GM12878 (cell line): Measurements from ENCODE around the gene SNTN. TPM values are rescaled to one million over a fixed set of nuclear protein-coding genes. Genes with fewer than 3 reads are reported as not detected.

Experiments
- ATAC-seq: fragments of 200-7000 bp; cut with Tn5 transposase; 3 replicates; pipeline ENCODE4 v1.9.1; 2020; ENCODE audit warnings: mild to moderate bottlenecking, moderate library complexity
- BruUV-seq: library from RNA; stranded (reverse); fragments of 400-500 nt; replicated peaks from 2 replicates; lab custom pipeline; 2021; lab: Mats Ljungman, UMichigan
- CTCF ChIA-PET: fragments of 300-600 bp; sonication (Branson Sonifier 250); formaldehyde crosslinking; extraction: SDS; loops from one replicate; lab custom pipeline; 2021; ENCODE audit warnings: inconsistent platforms; lab: Yijun Ruan, JAX
- POLR2A ChIA-PET: fragments of 350-600 bp; formaldehyde crosslinking; extraction: SDS; loops from one replicate; lab custom pipeline; 2021; ENCODE audit warnings: inconsistent platforms; lab: Charles Lee
- RAD21 ChIA-PET: fragments of 300-600 bp; sonication (Branson Sonifier 250); formaldehyde crosslinking; loops from one replicate; lab custom pipeline; 2023; ENCODE audit warnings: antibody characterized with exemption; ENCODE audit not compliant: unreplicated experiment; lab: Charles Lee
- SMC1A ChIA-PET: fragments of 300-600 bp; sonication (Branson Sonifier 250); formaldehyde crosslinking; loops from one replicate; lab custom pipeline; 2023; ENCODE audit not compliant: unreplicated experiment, uncharacterized antibody; lab: Charles Lee
- DNase-seq: peaks from one replicate; pipeline ENCODE4 v3.0.0-alpha.2; 2011; ENCODE audit warnings: low read depth, low spot score
- FAIRE-seq: peaks from 3 replicates; lab custom pipeline; 2011; peaks lifted over from hg19 to GRCh38; lab: Jason Lieb, UNC
- H2AFZ ChIP-seq: 2 replicates; pipeline ENCODE4 v1.6.0; 2011; ENCODE audit warnings: low read depth, low read length, control low read depth; ENCODE audit not compliant: control insufficient read depth
- H3K27ac ChIP-seq: 2 replicates; pipeline ENCODE4 v1.5.1; 2011; ENCODE audit warnings: control low read depth; ENCODE audit not compliant: control insufficient read depth, insufficient read depth
- H3K27me3 ChIP-seq, 2 experiments: replicated peaks in 1 of 2; 2 replicates each; pipeline versions ENCODE4 v1.6.0 to v1.6.1; 2011; ENCODE audit warnings: low read length in 1 of 2; ENCODE audit not compliant: control insufficient read depth in 2 of 2, insufficient read depth in 2 of 2
- H3K36me3 ChIP-seq, 2 experiments: 2 replicates each; pipeline ENCODE4 v1.5.1; 2011; ENCODE audit warnings: low read length in 1 of 2; ENCODE audit not compliant: control insufficient read depth in 2 of 2, insufficient read depth in 2 of 2
- H3K4me1 ChIP-seq: 2 replicates; pipeline ENCODE4 v1.6.1; 2011; ENCODE audit warnings: mild to moderate bottlenecking, low read length, moderate library complexity, mixed read lengths; ENCODE audit not compliant: control insufficient read depth, insufficient read depth
- H3K4me2 ChIP-seq: 2 replicates; pipeline ENCODE4 v1.6.0; 2011; ENCODE audit warnings: control low read depth; ENCODE audit not compliant: control insufficient read depth, insufficient read depth
- H3K4me3 ChIP-seq: fragments of 200-600 bp; sonication (generic); 2 replicates; pipeline ENCODE4 v1.5.1; 2016
- H3K79me2 ChIP-seq: 2 replicates; pipeline ENCODE4 v1.6.0; 2011; ENCODE audit warnings: low read length; ENCODE audit not compliant: control insufficient read depth, insufficient read depth
- H3K9ac ChIP-seq: 2 replicates; pipeline ENCODE4 v1.8.0; 2011; ENCODE audit warnings: low read length, control low read depth, mixed read lengths; ENCODE audit not compliant: control insufficient read depth, insufficient read depth
- H3K9me3 ChIP-seq: replicated peaks from 3 replicates; pipeline ENCODE4 v1.5.1; 2011; ENCODE audit warnings: mild to moderate bottlenecking, low read length; ENCODE audit not compliant: control insufficient read depth, insufficient read depth
- H4K20me1 ChIP-seq: 2 replicates; pipeline ENCODE4 v1.6.0; 2011; ENCODE audit not compliant: control insufficient read depth, insufficient read depth
- ETV6 ChIP-seq, 2 experiments: fragments of 450-650 bp in 1 of 2; IDR thresholded peaks in 1 of 2; conservative IDR thresholded peaks in 1 of 2; 2 replicates each; pipeline ENCODE4 v1.6.1; 2014; ENCODE audit warnings: antibody characterized with exemption in 1 of 2, borderline replicate concordance in 1 of 2, low read depth in 1 of 2, mild to moderate bottlenecking in 1 of 2, moderate library complexity in 1 of 2
- IKZF1 ChIP-seq: fragments of 450-650 bp; conservative IDR thresholded peaks from 2 replicates; pipeline ENCODE4 v1.6.1; 2017; ENCODE audit warnings: antibody characterized with exemption, mild to moderate bottlenecking
- KLF5 ChIP-seq: fragments of 450-650 bp; IDR thresholded peaks from 2 replicates; pipeline ENCODE4 v1.6.1; 2014; ENCODE audit warnings: mild to moderate bottlenecking; ENCODE audit not compliant: partially characterized antibody
- PAX5 ChIP-seq: IDR thresholded peaks from 2 replicates; pipeline ENCODE4 v1.6.1; 2011; ENCODE audit warnings: low read depth, low read length, borderline replicate concordance
- RAD21 ChIP-seq: IDR thresholded peaks from 2 replicates; pipeline ENCODE4 v1.6.1; 2011; ENCODE audit warnings: mild to moderate bottlenecking, low read depth, low read length, moderate library complexity; ENCODE audit not compliant: insufficient read depth
- RUNX3 ChIP-seq: IDR thresholded peaks from 2 replicates; pipeline ENCODE4 v1.6.1; 2012; ENCODE audit warnings: low read length, inconsistent platforms
- SMC3 ChIP-seq: IDR thresholded peaks from 2 replicates; pipeline ENCODE4 v1.6.1; 2011; ENCODE audit warnings: low read length, improper control_type of control experiment, borderline replicate concordance
- TCF7 ChIP-seq: IDR thresholded peaks from 2 replicates; pipeline ENCODE4 v1.6.1; 2014; ENCODE audit warnings: antibody characterized with exemption, borderline replicate concordance
- YY1 ChIP-seq: IDR thresholded peaks from 2 replicates; pipeline ENCODE4 v1.6.1; 2011; ENCODE audit warnings: low read depth, mild to moderate bottlenecking, low read length
- WGBS: methylation state at CpG from one replicate; pipeline ENCODE4 v1.1.6; 2016; ENCODE audit warnings: low lambda C conversion rate; ENCODE audit not compliant: insufficient replicate concordance, insufficient coverage; ENCODE audit errors: missing lambda C conversion rate; 5-methylcytosine and 5-hydroxymethylcytosine counted together
- in situ Hi-C: fragments of 300-500 bp; cut with MboI; formaldehyde crosslinking; loops from 9 replicates; pipeline ENCODE4 v1.14.3; 2018; ENCODE audit warnings: mixed read lengths
- intact Hi-C: fragments of 100-400 bp; cut with micrococcal nuclease; formaldehyde crosslinking; loops from one replicate; pipeline ENCODE4 v1.14.2; 2022; ENCODE audit not compliant: unreplicated experiment
- polyA plus RNA-seq, 11 experiments: library from polyadenylated mRNA; depleted of rRNA in 4 of 11; unstranded in 6 of 11; stranded (reverse) in 5 of 11; fragments of >200 nt; fragmentation: Nextera tagmentation in 4 of 11; fragmentation: Illumina TruSeq in 1 of 11; extraction: Ambion mirVana in 4 of 11; extraction: Trizol in 1 of 11; gene quantifications; 1 replicate in 1 of 11; 2 replicates in 10 of 11; pipeline versions ENCODE4 v1.2.1 to v1.2.3, GENCODE V29; 2011 to 2016; ENCODE audit warnings: inconsistent platforms in 2 of 11, missing spikeins in 2 of 11, low read depth in 1 of 11
- total RNA-seq, 4 experiments: library from RNA; depleted of rRNA in 3 of 4; stranded (reverse); fragments of >200 nt in 3 of 4; fragmentation: Illumina TruSeq in 1 of 4; extraction: Trizol in 1 of 4; gene quantifications; 2 replicates each; pipeline versions ENCODE4 v1.2.1 to v1.2.3, GENCODE V29; 2013 to 2021
- TF ChIP-seq, protein P1 (sequence below), 3 experiments: IDR thresholded peaks in 2 of 3; conservative IDR thresholded peaks in 1 of 3; 2 replicates each; pipeline ENCODE4 v1.5.1; 2011; ENCODE audit warnings: low read depth in 3 of 3, low read length in 3 of 3, mild to moderate bottlenecking in 3 of 3, control low read depth in 2 of 3, moderate library complexity in 2 of 3, inconsistent platforms in 1 of 3, mixed read lengths in 1 of 3; ENCODE audit not compliant: control insufficient read depth in 2 of 3, insufficient read depth in 1 of 3; ENCODE audit errors: extremely low read depth in 1 of 3

Gene SNTN
- total and polyA plus RNA-seq, 10 of the 15 experiments (the other 5 are each of a cell fraction or from before 2014, with no cell fraction given), result not detected

DNA sequence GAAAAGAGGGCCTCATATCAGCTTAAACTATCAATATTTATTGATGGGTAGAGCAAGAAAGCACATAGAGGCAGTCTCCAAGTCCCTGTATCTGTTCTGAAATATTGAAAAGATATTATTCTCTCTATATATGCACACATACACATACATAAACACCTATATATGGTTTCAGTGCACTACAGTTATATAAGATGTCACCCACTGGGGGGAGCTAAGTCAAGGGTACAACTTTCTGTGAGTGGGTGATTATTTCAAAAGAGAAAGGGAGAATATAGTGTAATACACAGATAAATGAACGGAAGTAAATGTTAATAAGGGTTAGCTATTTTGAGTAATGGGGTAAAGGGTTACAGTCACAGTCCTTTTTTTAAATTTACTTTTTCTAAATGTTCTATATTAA is 8.8 kb downstream of the SNTN start:
- POLR2A ChIA-PET, result no interaction called here
- in situ Hi-C loops (no loop called here), intact Hi-C loops (no loop called here)
- Histone ChIP-seq H3K9me3 (no peaks in the 10 kb centered on the region), H3K4me3 (no peak overlapping the region), H3K27me3 (no peaks in the 10 kb centered on the region), H3K36me3 (no peaks in the 10 kb centered on the region), H2AFZ (no peak overlapping the region), H3K4me1 (no peaks in the 10 kb centered on the region), H3K4me2 (no peak overlapping the region), H3K9ac (no peak overlapping the region), H3K79me2 (no peaks in the 10 kb centered on the region), H4K20me1 (no peaks in the 10 kb centered on the region), H3K27ac (no peak overlapping the region)
- ATAC-seq, result peak; percentile 45; the same call in 2 of the 3 replicates
- CTCF ChIA-PET, result interaction anchor here (1.2 to 1.3 kb wide), 2 partner anchors 156 to 311 kb away, joined by 3 to 5 read pairs; no protein-coding TSS in a partner anchor
- 54% methylated on average over 1 of the region's 1 CpG for WGBS
- TF ChIP-seq YY1 (no peak), TCF7 (no peak), RUNX3 (no peak), PAX5 (no peak), SMC3 (peak; percentile 13; the same call in 1 of the 2 replicates), RAD21 (0 out of 2 replicates have a peak, but pooled peaks have one; percentile 6), KLF5 (no peak), IKZF1 (no peak), ETV6 (conservative IDR thresholded peaks at IDR 0.05 in 1 of 2, IDR thresholded peaks at IDR 0.05 in 1 of 2; ENCODE audit: borderline replicate concordance in 1 of 2, low read depth in 1 of 2) (no peak)
- TF ChIP-seq, protein P1, sequence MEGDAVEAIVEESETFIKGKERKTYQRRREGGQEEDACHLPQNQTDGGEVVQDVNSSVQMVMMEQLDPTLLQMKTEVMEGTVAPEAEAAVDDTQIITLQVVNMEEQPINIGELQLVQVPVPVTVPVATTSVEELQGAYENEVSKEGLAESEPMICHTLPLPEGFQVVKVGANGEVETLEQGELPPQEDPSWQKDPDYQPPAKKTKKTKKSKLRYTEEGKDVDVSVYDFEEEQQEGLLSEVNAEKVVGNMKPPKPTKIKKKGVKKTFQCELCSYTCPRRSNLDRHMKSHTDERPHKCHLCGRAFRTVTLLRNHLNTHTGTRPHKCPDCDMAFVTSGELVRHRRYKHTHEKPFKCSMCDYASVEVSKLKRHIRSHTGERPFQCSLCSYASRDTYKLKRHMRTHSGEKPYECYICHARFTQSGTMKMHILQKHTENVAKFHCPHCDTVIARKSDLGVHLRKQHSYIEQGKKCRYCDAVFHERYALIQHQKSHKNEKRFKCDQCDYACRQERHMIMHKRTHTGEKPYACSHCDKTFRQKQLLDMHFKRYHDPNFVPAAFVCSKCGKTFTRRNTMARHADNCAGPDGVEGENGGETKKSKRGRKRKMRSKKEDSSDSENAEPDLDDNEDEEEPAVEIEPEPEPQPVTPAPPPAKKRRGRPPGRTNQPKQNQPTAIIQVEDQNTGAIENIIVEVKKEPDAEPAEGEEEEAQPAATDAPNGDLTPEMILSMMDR (IDR thresholded peaks at IDR 0.05 in 2 of 3, conservative IDR thresholded peaks at IDR 0.05 in 1 of 3; ENCODE audit: control insufficient read depth in 2 of 3, extremely low read depth in 1 of 3, insufficient read depth in 1 of 3, low read depth in 3 of 3, low read length in 3 of 3), result no peak; a peak in 1 of 6 replicates
- RAD21 ChIA-PET, result no interaction called here
- no peak for DNase-seq
- SMC1A ChIA-PET, result interaction anchor here (0.7 kb wide), 2 partner anchors 13 to 58 kb away, joined by 3 to 4 read pairs; no protein-coding TSS in a partner anchor
- FAIRE-seq, result no peak
- BruUV-seq, result no TSS peak
